Measurements from ENCODE around the gene TM4SF1.

GRCh38 chr3:149330609-149331331 is 46.7 kb downstream of the TM4SF1 start:
- TF ChIP-seq POLR2A (IDR thresholded peaks at IDR 0.05) (no peak), CTCF (IDR thresholded peaks at IDR 0.05) (no peak)

Data from Peyer's patch (tissue), 4 donors.